ENCODE results near the gene PCNA.
A peak's percentile ranks its signal among the peaks of the same experiment; 100 is the strongest.
"Not testable (repeated sequence)": the region's sequence is repeated elsewhere in the genome, so short reads cannot be mapped to it uniquely, and the experiment has no call there.

Gene PCNA

DNA sequence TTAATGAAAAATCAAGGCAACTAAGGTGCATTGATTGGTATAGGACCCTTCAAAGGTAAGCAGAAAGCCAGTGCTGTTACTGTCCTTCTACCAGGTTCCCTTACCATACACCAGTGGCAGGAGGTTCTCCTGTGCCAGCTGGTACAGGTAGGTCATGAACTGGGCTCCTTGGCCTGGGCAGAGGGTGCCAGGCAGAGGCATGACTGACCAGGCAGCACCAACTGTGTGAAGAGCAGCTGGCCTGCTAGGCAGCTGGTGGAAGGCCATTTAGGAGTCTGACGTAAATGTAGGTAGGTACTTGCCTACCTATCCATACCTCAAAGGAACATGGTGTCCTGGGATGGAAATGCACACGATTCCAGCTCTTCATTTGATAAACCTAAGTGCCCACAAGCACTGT, 23.3 kb downstream of the PCNA start:
- no peak for DNase-seq (ENCODE audit: low read depth)

DNA sequence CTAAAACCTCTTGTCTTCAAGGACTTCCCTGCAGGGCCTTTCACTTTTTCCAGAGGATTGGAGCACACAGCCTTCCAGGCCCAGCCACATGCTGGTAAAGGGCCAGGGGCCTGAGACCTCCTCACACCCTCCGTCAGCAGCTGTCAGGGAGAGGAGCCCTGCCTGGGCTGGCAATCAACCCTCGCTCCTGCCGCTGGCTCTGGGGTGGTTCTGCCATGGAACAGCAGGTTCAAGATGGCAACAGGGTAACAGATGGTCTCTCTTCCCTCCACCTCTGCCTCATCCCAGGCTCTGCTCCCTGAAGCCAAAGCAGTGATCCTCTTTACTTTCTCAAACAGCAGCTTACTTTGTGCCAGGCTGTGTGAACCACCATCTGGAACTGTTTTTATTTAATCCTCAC, 23.8 kb downstream of the PCNA start:
- no peak for DNase-seq (ENCODE audit: low read depth)

DNA sequence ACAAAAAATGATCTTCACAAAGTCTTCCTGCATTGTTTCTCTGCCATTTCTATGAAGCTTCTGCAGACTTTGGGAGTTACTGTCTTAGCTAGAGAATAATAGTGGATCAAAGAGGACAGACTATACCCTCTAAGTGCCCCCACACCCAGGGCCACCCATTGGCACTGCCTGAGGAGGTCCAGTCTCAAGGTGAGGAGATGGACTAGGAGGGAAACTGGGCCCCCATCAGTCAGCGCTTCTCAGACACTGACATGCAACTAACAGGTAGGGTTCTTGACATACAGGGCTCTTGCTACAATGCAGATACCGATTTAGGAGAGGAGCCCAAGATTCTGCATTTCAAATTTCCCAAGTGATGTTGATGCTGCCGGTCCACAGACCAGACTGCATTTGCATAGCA, 24.3 kb downstream of the PCNA start:
- DNase-seq (ENCODE audit: low read depth): no peak

DNA sequence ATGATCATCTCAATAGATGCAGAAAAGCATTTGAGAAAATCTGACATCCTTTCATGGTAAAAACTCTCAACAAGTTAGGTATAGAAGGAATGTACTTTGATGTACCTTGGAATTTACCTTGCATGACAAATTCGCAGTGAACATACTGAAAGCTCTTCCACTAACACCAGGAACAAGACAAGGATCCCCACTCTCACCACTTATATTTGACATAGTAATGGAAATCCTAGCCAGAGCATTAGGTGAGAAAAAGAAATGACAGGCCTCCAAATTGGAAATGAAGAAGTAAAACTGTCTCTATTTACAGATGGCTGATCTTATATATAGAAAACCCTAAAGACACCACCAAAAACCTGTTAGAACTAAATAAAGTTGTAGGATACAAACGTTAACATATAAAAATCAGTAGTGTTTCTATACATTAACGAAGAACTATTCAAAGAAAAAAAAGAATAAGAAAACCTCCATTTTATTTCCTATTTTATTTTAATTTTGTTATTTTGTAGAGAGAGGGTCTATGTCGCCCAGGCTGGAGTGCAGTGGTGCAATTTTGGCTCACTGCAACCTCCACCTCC, 26.9 kb downstream of the PCNA start:
- no peak for DNase-seq (ENCODE audit: low read depth)

DNA sequence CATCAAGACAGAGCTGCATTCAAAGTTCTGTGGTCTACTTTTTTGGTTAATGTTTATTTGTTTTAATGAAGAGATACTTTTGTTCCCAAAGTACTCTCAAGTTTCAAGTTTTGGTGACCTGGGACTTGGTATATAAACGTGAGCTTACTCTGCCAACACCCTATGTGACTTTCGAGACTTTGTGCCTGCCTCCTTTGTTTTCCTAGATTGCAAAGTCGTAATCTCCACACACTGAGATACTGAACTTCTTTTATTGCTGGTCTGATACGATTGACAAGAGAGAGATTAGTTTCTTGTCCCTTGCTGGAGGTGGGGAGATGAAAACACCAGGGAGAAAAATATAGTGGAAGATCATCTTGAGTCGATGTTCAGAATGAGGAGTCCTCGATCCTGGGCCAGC, 27.9 kb downstream of the PCNA start:
- DNase-seq (ENCODE audit: low read depth): no peak

DNA sequence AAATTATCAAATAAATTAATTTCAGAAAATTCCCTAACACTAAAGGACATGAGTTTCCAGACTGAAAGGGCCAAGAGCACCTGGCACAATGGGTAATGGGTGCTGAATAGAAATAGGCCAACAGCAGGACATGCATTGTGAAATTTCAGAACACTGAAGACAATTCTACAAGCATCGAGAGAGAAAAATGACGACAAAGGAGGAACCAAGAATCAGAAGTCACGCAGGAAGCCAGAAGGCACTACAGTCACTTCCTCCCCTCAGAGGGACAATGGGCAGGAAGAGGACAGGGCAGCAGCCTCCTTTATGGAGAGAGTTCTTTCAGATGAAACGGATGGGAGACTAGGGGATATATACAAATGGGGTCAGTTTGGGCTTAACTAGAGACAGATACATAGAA, 29.6 kb downstream of the PCNA start:
- DNase-seq (ENCODE audit: low read depth): no peak

DNA sequence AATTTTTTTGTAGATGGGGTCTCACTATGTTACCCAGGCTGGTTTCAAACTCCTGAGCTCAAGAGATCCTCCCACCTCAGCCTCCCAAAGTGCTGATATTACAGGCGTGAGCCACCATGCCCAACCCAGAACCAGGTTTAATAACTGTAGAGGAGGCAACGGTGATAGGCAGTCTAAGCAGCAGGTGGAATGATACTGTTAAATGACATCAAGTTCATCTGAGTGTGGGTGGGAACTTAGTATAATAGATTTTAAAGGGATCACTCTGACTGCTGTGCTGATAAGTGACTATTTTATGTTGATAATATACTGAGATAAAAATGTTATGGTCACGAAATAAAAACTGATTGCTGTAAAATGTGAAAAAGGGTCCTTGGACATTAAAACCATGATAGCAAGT, 31.1 kb downstream of the PCNA start:
- DNase-seq (ENCODE audit: low read depth): no peak

DNA sequence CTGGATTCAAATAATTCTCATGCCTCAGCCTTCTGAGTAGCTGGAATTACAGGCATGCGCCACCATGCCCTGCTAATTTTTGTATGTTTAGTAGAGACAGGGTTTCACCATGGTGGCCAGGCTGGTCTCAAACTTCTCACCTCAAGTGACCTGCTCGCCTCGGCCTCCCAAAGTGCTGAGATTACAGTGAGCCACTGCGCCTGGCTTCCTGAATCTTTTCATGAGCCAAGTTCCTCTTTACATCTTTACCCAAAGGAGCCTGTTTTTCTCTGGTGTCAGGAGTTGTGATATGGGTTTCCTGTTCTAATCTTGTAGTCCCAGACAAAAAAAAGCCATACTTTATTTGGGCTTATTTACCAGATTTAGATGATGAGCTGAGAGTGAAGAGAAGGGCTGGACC, 34.4 kb downstream of the PCNA start:
- no peak for DNase-seq (ENCODE audit: low read depth)

DNA sequence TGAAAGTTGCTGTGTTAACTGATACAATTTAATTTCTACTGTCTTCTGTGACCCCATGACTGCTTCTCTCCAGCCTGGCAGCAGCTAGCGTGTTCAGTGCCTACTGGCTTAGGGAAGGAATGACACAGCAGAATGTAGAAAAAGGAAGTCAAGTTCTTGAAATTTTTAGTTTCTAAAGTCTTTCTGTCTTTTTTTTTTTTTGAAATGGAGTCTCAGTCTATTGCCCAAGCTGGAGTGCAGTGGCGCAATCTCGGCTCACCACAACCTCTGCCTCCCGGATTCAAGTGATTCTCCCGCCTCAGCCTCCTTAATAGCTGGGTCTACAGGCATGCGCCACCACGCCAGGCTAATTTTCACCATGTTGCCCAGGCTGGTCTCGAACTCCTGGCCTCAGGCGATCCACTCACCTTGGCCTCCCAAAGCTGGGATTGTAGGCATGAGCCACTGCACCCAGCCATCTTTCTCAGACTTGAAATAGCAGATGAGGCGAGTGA, 39.3 kb downstream of the PCNA start:
- DNase-seq (ENCODE audit: low read depth): no peak

DNA sequence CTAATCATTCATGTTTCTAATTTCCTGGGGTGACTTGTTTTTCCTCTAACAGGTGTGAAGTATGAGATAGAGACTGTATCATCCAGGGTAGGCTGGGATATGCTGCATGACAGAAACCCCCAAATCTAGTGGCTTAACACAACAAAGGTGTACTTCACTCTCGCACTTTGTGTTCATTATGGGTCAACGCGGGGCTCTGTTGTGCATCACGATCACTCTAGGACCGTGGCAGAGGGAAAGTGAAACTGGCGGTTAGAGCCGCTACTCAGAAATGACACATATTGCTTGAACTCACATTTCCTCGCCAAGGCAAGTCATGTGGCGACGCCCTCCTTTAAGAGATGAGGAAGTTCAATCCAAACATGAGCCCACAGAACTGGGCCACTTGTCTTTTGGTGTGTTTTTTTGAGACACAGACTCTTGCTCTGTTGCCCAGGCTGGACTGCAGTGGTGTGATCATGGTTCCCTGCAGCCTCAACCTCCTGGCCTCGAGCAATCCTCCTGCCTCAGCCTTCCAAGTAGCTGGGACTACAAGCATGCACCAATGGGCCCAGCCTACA, 41.3 kb downstream of the PCNA start:
- peak; percentile 72 for DNase-seq (ENCODE audit: low read depth)

DNA sequence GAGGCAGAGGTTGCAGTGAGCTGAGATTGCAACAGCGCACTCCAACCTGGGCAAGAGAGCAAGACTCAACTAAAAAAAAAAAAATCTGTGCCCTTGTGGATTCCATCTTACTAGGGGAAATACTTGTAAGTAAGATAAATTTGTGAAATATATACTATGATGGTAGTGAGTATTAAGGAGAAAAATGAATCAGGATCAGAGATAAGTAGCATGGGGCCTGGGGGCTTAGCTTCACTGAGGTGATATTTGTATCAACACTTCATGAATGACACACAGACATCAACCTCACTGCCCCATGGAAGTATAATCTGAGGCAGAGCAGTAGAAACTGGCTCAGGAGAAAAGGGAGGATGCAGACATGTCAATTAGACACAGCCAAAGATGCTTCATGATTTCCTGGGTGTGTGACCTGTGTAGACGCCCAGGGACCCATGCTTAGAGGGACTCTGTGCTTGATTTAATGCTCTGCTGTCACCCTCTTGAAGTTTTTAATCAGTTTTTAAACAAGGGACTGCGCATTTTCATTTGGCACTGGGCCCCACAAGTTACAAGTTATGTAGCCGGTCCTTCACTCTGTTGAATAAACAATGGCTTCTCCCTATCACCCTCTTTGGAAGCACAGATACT, 41.9 kb downstream of the PCNA start:
- no peak for DNase-seq (ENCODE audit: low read depth)

DNA sequence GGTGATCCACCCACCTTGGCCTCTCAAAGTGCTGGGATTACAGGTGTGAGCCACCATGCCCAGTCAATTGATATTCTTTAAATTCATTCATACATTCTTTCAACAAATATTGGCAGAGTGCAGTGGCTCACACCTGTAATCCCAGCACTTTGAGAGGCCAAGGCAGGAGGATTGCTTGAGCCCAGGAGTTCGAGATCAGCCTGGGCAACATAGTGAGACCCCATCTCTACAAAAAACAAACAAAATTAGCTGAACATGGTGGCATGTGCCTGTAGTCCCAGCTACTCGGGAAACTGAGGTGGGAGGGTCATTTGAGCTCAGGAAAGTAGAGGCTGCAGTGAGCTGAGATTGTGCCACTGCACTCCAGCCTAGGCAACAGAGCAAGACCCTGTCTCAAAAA, 42.8 kb downstream of the PCNA start:
- DNase-seq (ENCODE audit: low read depth): not testable (repeated sequence)

DNA sequence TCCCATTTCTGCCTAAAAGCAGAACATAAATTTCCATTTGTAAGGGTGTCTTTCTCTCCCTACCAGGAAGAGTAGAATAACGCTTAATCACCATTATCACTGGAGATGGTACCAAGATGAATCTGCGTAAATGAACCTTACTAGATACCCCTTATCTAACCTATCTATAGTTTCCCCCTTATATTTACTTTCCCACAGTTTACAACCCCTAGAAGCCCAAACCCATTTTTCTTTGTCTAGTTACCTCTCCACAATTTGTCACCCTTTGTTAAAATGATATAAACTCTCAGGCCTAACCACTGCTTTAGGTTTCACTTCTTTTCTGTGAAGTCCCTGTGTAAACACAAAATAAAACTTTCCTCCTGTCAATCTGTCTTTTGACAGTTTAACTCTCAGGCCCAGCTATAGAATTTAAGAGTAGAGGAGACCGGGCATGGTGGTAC, 45.5 kb downstream of the PCNA start:
- DNase-seq (ENCODE audit: low read depth): no peak

DNA sequence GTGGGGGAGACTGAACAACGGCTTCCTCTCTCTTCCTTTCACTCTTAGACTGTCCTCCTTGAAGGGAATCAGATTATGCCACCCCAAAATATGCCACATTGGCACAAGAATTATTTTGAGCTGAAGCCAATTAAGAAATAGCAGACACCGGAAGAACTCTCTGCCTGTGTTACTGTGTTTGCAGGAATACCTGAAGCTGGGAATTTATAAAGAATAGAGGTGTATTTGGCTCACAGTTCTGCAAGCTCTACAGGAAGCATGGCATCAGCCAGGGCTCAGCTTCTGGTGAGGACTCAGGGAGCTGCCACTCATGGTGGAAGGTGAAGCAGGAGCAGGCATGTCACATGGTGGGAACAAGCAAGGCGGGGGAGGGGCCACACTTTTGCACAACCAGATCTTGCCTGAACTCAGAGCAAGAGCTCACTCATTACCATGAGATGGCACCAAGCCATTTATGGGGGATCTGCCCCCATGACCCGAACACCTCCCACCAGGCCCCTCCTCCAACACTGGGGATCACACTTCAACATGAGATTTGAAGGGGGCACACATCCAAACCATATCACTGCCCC, 46.0 kb downstream of the PCNA start:
- no peak for DNase-seq (ENCODE audit: low read depth)

DNA sequence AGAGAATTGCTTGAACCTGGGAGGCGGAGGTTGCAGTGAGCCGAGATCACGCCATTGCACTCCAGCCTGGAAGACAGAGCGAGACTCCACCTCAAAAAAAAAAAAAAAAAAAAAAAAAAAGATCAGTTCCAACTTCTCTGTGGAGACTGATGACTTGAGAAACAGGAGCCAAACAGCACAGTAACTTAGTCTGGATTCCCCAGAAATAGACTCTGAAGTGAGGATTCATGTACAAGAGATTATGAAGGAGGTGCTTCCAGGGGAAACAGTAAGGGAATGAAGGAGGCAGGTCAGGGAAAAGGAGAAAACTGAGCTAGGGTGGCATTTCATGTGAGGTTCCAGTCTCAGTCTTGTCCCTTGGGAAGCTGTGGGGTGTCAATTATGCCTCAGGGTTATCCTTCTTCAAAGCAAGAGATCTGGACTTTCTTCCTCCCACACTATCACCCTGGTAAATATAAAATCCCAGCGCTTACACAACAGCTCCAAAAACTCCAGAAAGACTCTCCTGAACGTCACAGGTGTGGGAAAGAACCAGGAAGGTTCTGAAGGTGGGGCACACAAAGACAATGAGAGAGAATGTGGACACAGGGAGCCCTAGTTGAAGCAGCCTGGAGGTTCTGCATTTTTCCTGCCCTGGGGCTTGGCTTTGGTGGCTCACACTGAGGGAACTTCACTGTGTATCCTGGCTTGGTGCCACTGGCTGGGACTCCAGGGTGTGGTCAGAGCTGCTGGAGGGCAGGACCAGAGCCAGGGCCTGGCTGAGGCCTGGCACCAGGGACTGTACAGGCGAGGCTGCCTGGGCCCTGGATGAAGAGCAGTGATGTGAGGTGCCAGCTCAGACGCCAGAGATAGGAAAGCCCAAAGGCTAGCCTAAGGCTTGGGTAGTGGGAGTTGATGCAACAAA, 46.8 kb downstream of the PCNA start:
- no peak for DNase-seq (ENCODE audit: low read depth)

DNA sequence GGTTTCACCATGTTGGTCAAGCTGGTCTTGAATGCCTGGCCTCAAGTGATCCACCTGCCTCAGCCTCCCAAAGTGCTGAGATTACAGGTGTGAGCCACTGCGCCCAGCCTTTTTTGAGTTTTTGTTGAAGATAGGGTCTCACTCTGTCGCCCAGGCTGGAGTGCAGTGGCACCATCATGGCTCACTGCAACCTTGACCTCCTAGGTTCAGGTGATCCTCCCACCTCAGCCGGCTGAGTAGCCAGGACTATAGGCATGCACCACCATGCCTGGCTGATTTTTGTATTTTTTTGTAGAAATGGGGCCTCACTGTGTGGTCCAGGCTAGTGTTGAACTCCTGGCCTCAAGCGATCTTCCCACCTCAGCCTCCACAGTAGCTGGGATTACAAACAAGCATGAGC, 47.8 kb downstream of the PCNA start:
- not testable (repeated sequence) for DNase-seq (ENCODE audit: low read depth)

DNA sequence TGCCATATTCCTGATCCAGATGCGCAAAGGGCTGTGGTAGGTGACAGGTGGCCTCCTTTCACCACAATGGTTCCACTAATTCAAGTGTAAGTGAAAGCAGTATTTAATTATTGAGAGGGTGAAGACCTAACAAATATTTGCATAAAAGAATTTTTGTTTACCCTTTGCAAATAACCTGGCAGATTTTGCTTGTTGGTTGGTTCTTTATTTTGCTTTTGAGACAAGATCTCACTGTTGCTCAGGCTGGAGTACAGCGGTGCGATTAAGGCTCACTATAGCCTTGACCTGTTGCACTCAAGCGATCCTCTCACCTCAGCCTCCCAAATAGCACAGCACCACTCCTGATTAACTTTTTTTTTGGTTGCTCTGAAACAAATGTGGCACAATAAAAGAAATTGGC, 49.2 kb downstream of the PCNA start:
- no peak for DNase-seq (ENCODE audit: low read depth)

DNA sequence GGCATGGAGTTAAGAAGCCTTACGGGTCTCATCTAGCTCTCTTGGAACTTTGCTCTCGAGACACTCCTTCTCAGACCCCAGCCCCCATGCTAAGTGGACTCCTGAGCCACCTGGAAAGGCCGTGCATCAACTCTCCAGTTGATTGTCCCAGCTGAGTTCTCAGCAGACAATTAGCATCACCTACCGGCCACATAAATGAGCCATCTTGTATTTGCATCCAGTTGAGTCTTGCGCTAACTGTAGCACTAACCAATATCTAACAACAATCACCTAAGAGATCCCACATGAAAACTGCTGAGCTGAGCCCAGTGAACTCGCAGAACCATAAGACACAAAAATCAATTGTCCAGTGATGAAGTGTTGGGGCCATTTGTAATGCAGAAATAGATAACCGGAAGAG, 49.7 kb downstream of the PCNA start:
- DNase-seq (ENCODE audit: low read depth): no peak

DNA sequence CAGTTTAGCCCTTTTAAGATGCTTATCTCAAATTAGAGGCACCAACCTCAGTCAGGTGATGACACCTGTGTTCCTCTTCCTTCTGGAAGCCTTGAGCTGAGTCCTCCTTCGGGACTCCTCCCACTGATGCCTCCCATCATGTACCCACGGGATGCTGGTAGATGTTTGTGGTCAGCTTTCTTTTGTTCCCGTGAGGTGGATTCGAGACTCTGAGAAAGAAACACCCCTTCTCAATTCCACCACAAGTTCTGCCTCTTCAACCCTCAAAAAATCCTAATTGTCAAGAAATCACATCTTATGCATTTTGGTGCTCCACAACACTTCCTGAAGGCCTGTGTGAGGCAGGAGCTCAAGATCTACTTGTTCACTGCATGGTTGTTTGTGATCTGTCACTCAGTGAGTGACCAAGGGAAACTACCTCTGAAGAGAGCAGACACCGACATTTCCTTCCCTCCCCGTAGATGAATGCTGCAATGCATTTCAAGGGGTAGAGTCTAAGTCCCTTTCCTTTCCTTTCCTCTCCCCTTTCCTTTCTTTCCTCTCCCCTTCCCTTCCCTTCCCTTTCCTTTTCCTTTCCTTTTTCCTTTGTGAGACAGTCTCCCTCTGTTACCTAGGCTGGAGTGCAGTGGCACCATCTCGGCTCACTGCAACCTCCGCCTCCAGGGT, 50.5 kb downstream of the PCNA start:
- no peak for DNase-seq (ENCODE audit: low read depth)

DNA sequence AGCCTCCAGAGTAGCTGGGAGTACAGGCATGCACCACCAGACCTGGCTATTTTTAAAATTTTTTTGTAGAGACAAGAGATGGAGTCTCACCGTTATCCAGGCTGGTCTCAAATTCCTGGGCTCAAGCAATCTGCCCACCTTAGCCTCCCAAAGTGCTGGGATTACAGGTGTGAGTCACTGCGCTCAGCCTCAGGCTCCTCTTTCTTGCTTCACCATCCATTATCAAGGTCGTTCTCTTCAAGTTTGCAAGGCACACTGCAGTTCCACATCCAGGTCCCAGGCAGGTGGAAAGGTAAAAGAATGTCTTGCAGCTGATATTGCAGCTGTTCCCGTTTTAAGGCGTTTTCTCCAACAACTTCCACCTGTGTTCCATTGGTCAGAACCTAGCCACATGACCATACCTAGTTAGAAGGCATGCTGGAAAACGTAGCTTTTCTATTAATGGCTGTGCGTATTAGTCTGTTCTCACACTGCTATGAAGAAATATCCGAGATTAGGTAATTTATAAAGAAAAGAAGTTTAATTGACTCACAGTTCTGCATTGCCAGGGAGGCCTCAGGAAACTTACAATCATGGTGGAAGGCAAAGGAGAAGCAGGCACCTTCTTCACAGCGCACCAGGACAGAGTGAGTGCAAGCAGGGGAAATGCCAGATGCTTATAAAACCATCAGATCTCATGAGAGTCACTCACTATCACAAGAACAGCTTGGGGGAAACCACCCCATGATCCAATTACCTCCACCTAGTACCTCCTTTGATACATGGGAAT, 51.7 kb downstream of the PCNA start:
- DNase-seq (ENCODE audit: low read depth): no peak

DNA sequence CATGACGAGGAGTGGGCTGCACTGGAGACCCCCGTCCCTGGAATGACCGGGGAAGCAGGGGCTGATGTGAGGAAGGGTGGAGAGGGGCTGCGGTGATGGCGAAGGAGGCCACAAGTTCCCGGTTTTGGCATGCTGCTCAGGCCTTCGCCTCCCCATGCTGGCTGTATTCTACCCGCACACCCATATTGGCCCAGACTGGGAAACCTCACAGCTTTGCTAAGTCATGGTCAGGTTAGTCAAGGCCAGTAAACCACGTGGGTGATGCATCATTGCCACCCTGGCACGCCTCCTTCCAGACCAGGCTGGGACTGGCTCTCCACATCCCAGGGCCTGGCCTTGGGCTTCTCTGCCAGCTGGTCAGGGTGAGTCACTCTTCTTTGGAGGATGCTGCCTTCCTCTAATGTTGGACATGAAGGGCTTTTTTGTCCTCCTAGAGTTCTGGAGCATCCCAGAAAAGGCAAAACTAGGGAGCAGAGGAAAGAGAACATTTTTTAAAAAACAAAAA, 53.8 kb downstream of the PCNA start:
- no peak for DNase-seq (ENCODE audit: low read depth)

Measured in stimulated activated CD4-positive, alpha-beta T cell treated with anti-CD3 and anti-CD28 coated beads, Interleukin-2, amount 100 ng/mL, for 4 hours (primary cell).